Neural cell (in vitro differentiated cells): ENCODE results near the gene PODN. TPM values are rescaled to one million over a fixed set of nuclear protein-coding genes. Genes with fewer than 3 reads are reported as not detected.

Source experiments
- H2AFZ ChIP-seq: fragments of 200-600, 300-800 bp; sonication (generic), shearing (Covaris generic); 2 replicates; pipeline ENCODE4 v1.6.0; 2014; ENCODE audit warnings: low read depth, mild to moderate bottlenecking, antibody characterized with exemption, low read length, moderate library complexity
- H3F3A ChIP-seq: fragments of 200-600 bp; shearing (Covaris generic); 2 replicates; pipeline ENCODE4 v1.6.1; 2016; ENCODE audit warnings: mild to moderate bottlenecking, moderate library complexity, mixed read lengths, antibody characterized with exemption, low read length; ENCODE audit not compliant: insufficient read depth, poor library complexity, severe bottlenecking
- H3K27ac ChIP-seq: fragments of 200-600, 300-800 bp; sonication (generic), shearing (Covaris generic); 2 replicates; pipeline ENCODE4 v1.5.1; 2014; ENCODE audit warnings: mild to moderate bottlenecking, low read length, moderate library complexity
- H3K27me3 ChIP-seq: fragments of 300-800, 200-600 bp; sonication (generic), shearing (Covaris generic); 2 replicates; pipeline ENCODE4 v1.6.0; 2014; ENCODE audit warnings: mild to moderate bottlenecking, low read depth, low read length, moderate library complexity; ENCODE audit not compliant: insufficient read depth
- H3K36me3 ChIP-seq: fragments of 300-800, 200-600 bp; sonication (generic), shearing (Covaris generic); 2 replicates; pipeline ENCODE4 v1.5.1; 2014; ENCODE audit warnings: mild to moderate bottlenecking, antibody characterized with exemption, low read length, moderate library complexity; ENCODE audit not compliant: insufficient read depth
- H3K4me2 ChIP-seq: fragments of 300-800, 200-600 bp; sonication (generic), shearing (Covaris generic); 2 replicates; pipeline ENCODE4 v1.6.0; 2014; ENCODE audit warnings: mild to moderate bottlenecking, low read length
- H3K4me3 ChIP-seq: fragments of 300-800, 200-600 bp; sonication (generic), shearing (Covaris generic); 2 replicates; pipeline ENCODE4 v1.5.1; 2014; ENCODE audit warnings: mild to moderate bottlenecking, low read length, moderate library complexity
- H3K79me2 ChIP-seq: fragments of 200-600 bp; shearing (Covaris generic); replicated peaks from 2 replicates; pipeline ENCODE4 v1.6.0; 2014; ENCODE audit warnings: mild to moderate bottlenecking, low read length, moderate library complexity; ENCODE audit not compliant: insufficient read depth
- H3K9ac ChIP-seq: fragments of 300-800, 200-600 bp; sonication (generic), shearing (Covaris generic); 2 replicates; pipeline ENCODE4 v1.6.1; 2016; ENCODE audit warnings: mild to moderate bottlenecking, low read length, mixed read lengths
- H3K9me2 ChIP-seq: fragments of 200-600 bp; shearing (Covaris generic); 2 replicates; pipeline ENCODE4 v1.6.1; 2016; ENCODE audit warnings: mild to moderate bottlenecking, low read length, mixed read lengths; ENCODE audit not compliant: insufficient read depth
- H3K9me3 ChIP-seq: fragments of 200-600, 300-800 bp; sonication (generic), shearing (Covaris generic); 2 replicates; pipeline ENCODE4 v1.6.1; 2016; ENCODE audit warnings: mild to moderate bottlenecking, mixed run types, low read length, moderate library complexity, mixed read lengths
- H4K20me1 ChIP-seq: fragments of 200-600 bp; shearing (Covaris generic); 2 replicates; pipeline ENCODE4 v1.6.1; 2016; ENCODE audit warnings: mild to moderate bottlenecking, mixed run types; ENCODE audit not compliant: insufficient read depth
- EP300 ChIP-seq: fragments of 450-650 bp; conservative IDR thresholded peaks from 2 replicates; pipeline ENCODE4 v1.6.1; 2014; ENCODE audit warnings: antibody characterized with exemption, mild to moderate bottlenecking, moderate library complexity; ENCODE audit not compliant: poor library complexity, severe bottlenecking
- EZH2 ChIP-seq: fragments of 200-600, 300-800 bp; shearing (Covaris generic), sonication (generic); IDR thresholded peaks from 2 replicates; pipeline ENCODE4 v1.6.1; 2014; ENCODE audit warnings: antibody characterized with exemption, low read length, borderline replicate concordance, mild to moderate bottlenecking; ENCODE audit not compliant: insufficient read depth, poor library complexity, severe bottlenecking
- MXI1 ChIP-seq: fragments of 450-650 bp; conservative IDR thresholded peaks from 2 replicates; pipeline ENCODE4 v1.6.1; 2014; ENCODE audit warnings: antibody characterized with exemption, mild to moderate bottlenecking; ENCODE audit not compliant: poor library complexity, severe bottlenecking
- POLR2AphosphoS5 ChIP-seq: IDR thresholded peaks from 2 replicates; pipeline ENCODE4 v1.6.1; 2012
- RAD21 ChIP-seq: fragments of 450-650 bp; conservative IDR thresholded peaks from 2 replicates; pipeline ENCODE4 v1.6.1; 2014; ENCODE audit warnings: antibody characterized with exemption, mild to moderate bottlenecking, moderate library complexity
- SMC3 ChIP-seq: fragments of 450-650 bp; conservative IDR thresholded peaks from 2 replicates; pipeline ENCODE4 v1.6.1; 2014; ENCODE audit warnings: antibody characterized with exemption, mild to moderate bottlenecking, moderate library complexity; ENCODE audit not compliant: poor library complexity
- TAF1 ChIP-seq: IDR thresholded peaks from 2 replicates; pipeline ENCODE4 v1.6.1; 2012; ENCODE audit warnings: low read depth
- polyA plus RNA-seq: library from polyadenylated mRNA; depleted of rRNA; stranded (reverse); fragments of >200 nt; gene quantifications from 2 replicates; pipeline ENCODE4 v1.2.3, GENCODE V29; 2014
- TF ChIP-seq, protein P1 (sequence below): IDR thresholded peaks from 2 replicates; pipeline ENCODE4 v1.6.1; 2012; ENCODE audit warnings: borderline replicate concordance
- TF ChIP-seq, protein P2 (sequence below): fragments of 450-650 bp; IDR thresholded peaks from 2 replicates; pipeline ENCODE4 v1.5.1; 2014; ENCODE audit warnings: antibody characterized with exemption, mild to moderate bottlenecking, moderate library complexity; ENCODE audit not compliant: poor library complexity, severe bottlenecking

PODN gene
- polyA plus RNA-seq, 1 donor from 2014 or later, result 0.07 TPM

DNA sequence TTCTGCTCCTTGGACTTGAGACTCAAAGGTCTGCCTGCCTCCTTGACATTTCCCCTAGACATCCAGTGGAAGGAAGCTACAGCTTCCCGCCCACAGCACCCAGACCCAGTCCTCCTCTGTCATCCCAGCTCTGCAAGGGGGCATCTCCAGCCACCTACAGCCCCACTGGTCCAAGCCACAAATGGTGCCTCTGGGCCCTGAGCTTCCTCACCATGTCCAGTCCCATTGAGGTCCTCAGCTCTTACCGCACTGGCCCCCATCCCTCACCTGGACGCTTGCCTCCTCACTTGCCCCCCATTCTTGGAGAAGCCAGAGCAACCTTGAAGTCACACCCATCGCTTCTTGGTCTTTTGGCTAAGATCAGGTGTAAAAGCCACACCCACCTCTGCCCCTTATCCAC is 13.2 kb downstream of the PODN start:
- Histone ChIP-seq H3K9ac (no peak overlapping the region), H4K20me1 (no peaks in the 10 kb centered on the region), H3K4me2 (no peak overlapping the region), H2AFZ (no peak overlapping the region), H3K27ac (no peak overlapping the region), H3K9me3 (no peaks in the 10 kb centered on the region), H3K9me2 (no peaks in the 10 kb centered on the region), H3K36me3 (no peaks in the 10 kb centered on the region), H3F3A (no peaks in the 10 kb centered on the region), H3K27me3 (no peaks in the 10 kb centered on the region), H3K79me2 (no peaks in the 10 kb centered on the region), H3K4me3 (no peak overlapping the region)
- TF ChIP-seq EZH2, result no peak
- TF ChIP-seq, protein P1, sequence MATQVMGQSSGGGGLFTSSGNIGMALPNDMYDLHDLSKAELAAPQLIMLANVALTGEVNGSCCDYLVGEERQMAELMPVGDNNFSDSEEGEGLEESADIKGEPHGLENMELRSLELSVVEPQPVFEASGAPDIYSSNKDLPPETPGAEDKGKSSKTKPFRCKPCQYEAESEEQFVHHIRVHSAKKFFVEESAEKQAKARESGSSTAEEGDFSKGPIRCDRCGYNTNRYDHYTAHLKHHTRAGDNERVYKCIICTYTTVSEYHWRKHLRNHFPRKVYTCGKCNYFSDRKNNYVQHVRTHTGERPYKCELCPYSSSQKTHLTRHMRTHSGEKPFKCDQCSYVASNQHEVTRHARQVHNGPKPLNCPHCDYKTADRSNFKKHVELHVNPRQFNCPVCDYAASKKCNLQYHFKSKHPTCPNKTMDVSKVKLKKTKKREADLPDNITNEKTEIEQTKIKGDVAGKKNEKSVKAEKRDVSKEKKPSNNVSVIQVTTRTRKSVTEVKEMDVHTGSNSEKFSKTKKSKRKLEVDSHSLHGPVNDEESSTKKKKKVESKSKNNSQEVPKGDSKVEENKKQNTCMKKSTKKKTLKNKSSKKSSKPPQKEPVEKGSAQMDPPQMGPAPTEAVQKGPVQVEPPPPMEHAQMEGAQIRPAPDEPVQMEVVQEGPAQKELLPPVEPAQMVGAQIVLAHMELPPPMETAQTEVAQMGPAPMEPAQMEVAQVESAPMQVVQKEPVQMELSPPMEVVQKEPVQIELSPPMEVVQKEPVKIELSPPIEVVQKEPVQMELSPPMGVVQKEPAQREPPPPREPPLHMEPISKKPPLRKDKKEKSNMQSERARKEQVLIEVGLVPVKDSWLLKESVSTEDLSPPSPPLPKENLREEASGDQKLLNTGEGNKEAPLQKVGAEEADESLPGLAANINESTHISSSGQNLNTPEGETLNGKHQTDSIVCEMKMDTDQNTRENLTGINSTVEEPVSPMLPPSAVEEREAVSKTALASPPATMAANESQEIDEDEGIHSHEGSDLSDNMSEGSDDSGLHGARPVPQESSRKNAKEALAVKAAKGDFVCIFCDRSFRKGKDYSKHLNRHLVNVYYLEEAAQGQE, result no peak
- TF ChIP-seq, protein P2, sequence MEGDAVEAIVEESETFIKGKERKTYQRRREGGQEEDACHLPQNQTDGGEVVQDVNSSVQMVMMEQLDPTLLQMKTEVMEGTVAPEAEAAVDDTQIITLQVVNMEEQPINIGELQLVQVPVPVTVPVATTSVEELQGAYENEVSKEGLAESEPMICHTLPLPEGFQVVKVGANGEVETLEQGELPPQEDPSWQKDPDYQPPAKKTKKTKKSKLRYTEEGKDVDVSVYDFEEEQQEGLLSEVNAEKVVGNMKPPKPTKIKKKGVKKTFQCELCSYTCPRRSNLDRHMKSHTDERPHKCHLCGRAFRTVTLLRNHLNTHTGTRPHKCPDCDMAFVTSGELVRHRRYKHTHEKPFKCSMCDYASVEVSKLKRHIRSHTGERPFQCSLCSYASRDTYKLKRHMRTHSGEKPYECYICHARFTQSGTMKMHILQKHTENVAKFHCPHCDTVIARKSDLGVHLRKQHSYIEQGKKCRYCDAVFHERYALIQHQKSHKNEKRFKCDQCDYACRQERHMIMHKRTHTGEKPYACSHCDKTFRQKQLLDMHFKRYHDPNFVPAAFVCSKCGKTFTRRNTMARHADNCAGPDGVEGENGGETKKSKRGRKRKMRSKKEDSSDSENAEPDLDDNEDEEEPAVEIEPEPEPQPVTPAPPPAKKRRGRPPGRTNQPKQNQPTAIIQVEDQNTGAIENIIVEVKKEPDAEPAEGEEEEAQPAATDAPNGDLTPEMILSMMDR, result no peak
- no peak for TF ChIP-seq RAD21
- no peak for TF ChIP-seq POLR2AphosphoS5

DNA sequence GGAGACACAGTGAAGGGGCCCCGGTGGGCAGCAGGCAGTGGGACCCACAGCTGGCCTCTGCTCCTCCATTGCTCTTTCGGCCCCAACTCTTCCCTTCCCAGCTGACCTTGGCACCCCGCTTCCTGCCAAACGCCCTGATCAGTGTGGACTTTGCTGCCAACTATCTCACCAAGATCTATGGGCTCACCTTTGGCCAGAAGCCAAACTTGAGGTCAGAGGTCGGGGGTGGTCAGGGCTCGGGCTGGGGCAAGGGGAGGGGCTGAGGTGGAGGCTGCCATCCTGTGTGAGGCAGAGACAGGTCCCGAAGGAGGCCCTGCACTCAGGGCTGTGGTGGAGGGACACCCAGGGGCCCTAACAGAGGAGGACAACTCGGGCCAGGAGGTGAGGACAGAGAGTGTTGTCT is 13.7 kb downstream of the PODN start:
- Histone ChIP-seq H3K9me2 (no peaks in the 10 kb centered on the region), H3K4me2 (no peak overlapping the region), H3K4me3 (no peak overlapping the region), H2AFZ (no peak overlapping the region), H4K20me1 (no peaks in the 10 kb centered on the region), H3K9me3 (no peaks in the 10 kb centered on the region), H3K36me3 (no peaks in the 10 kb centered on the region), H3K79me2 (no peaks in the 10 kb centered on the region), H3F3A (no peaks in the 10 kb centered on the region), H3K27me3 (no peaks in the 10 kb centered on the region), H3K27ac (no peak overlapping the region), H3K9ac (no peak overlapping the region)
- TF ChIP-seq TAF1 (no peak), POLR2AphosphoS5 (no peak), EZH2 (no peak), RAD21 (no peak), EP300 (no peak), MXI1 (no peak), SMC3 (no peak)
- TF ChIP-seq, protein P2, result no peak
- TF ChIP-seq, protein P1, result no peak
